ENCODE results near the gene SPOCK1. TPM values are rescaled to one million over a fixed set of nuclear protein-coding genes. Genes with fewer than 3 reads are reported as not detected.

SPOCK1 gene
- total RNA-seq, 1 experiment from 2014 or later, result 4.0 TPM

DNA sequence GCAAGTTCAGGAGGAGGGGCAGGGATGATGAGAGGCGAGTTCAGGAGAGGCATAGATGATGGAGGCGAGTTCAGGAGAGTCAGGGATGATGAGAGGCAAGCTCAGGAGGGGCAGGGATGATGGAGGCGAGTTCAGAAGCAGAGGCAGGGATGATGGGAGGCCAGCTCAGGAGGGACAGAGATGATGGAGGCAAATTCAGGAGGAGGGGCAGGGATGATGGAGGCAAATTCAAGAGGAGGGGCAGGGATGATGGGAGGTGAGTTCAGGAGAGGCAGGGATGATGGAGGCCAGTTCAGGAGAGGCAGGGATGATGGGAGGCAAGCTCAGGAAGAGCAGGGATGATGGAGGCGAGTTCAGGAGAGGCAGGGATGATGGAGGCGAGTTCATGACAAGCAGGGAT is 17.8 kb upstream of the SPOCK1 start:
- no peak for DNase-seq (ENCODE audit: low spot score)
- CTCF ChIA-PET, result no interaction called here
- no peak overlapping the region for H3K27ac ChIP-seq (ENCODE audit: low read depth, low read length, poor library complexity, severe bottlenecking)
- H3K4me1 ChIP-seq (ENCODE audit: insufficient read depth, low read length, poor library complexity, severe bottlenecking), result no peaks in the 10 kb centered on the region
- intact Hi-C loops (cut with micrococcal nuclease; ENCODE audit: unreplicated experiment), result no loop called here
- no peaks in the 10 kb centered on the region for H3K9me3 ChIP-seq (ENCODE audit: low read depth, low read length, poor library complexity, severe bottlenecking)
- no peak overlapping the region for H3K4me3 ChIP-seq (ENCODE audit: low read depth, low read length, poor library complexity, severe bottlenecking)
- no peaks in the 10 kb centered on the region for H3K36me3 ChIP-seq (ENCODE audit: insufficient read depth, low read length, poor library complexity, severe bottlenecking)
- TF ChIP-seq, protein P1, sequence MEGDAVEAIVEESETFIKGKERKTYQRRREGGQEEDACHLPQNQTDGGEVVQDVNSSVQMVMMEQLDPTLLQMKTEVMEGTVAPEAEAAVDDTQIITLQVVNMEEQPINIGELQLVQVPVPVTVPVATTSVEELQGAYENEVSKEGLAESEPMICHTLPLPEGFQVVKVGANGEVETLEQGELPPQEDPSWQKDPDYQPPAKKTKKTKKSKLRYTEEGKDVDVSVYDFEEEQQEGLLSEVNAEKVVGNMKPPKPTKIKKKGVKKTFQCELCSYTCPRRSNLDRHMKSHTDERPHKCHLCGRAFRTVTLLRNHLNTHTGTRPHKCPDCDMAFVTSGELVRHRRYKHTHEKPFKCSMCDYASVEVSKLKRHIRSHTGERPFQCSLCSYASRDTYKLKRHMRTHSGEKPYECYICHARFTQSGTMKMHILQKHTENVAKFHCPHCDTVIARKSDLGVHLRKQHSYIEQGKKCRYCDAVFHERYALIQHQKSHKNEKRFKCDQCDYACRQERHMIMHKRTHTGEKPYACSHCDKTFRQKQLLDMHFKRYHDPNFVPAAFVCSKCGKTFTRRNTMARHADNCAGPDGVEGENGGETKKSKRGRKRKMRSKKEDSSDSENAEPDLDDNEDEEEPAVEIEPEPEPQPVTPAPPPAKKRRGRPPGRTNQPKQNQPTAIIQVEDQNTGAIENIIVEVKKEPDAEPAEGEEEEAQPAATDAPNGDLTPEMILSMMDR (conservative IDR thresholded peaks at IDR 0.05; ENCODE audit: low read depth, low read length), result no peak
- no peak for TF ChIP-seq EZH2 (IDR thresholded peaks at IDR 0.05; ENCODE audit: borderline replicate concordance, low read depth, low read length, poor library complexity, severe bottlenecking)
- POLR2A ChIA-PET (ENCODE audit: low non-redundant PET), result interaction anchor here (0.6 kb wide), 1 partner anchor 173 kb away, joined by 5 read pairs; no protein-coding TSS in a partner anchor
- H3K27me3 ChIP-seq (replicated peaks; ENCODE audit: insufficient read depth, low read depth, low read length, poor library complexity), result peaks cover 9% of the 10 kb centered on the region
- BruUV-seq (replicated peaks), result no TSS peak

DNA sequence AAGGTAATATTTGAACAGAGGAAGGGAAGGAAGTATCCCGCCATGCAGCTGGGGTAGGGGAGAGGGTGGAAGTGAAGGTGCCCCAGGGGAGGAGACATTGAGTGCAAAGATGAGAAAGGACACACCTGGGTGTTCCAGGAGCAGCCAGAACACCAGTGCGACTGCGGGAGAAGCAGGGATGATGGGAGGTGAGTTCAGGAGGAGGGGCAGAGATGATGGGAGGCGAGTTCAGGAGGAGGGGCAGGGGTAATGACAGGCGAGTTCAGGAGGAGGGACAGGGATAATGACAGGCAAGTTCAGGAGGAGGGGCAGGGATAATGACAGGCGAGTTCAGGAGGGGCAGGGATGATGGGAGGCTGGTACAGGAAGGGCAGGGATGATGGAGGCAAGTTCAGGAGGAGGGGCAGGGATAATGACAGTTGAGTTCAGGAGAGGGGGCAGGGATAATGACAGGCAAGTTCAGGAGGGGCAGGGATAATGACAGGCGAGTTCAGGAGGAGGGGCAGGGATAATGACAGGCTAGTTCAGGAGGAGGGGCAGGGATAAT is 17.2 kb upstream of the SPOCK1 start:
- H3K36me3 ChIP-seq (ENCODE audit: insufficient read depth, low read length, poor library complexity, severe bottlenecking), result no peaks in the 10 kb centered on the region
- no peak overlapping the region for H3K27ac ChIP-seq (ENCODE audit: low read depth, low read length, poor library complexity, severe bottlenecking)
- ChIA-PET POLR2A (ENCODE audit: low non-redundant PET) (interaction anchor here (0.6 kb wide), 1 partner anchor 173 kb away, joined by 5 read pairs; no protein-coding TSS in a partner anchor), CTCF (no interaction called here)
- no peaks in the 10 kb centered on the region for H3K9me3 ChIP-seq (ENCODE audit: low read depth, low read length, poor library complexity, severe bottlenecking)
- intact Hi-C loops (cut with micrococcal nuclease; ENCODE audit: unreplicated experiment), result no loop called here
- DNase-seq (ENCODE audit: low spot score), result no peak
- no peak for TF ChIP-seq EZH2 (IDR thresholded peaks at IDR 0.05; ENCODE audit: borderline replicate concordance, low read depth, low read length, poor library complexity, severe bottlenecking)
- TF ChIP-seq, protein P1 (conservative IDR thresholded peaks at IDR 0.05; ENCODE audit: low read depth, low read length), result no peak
- no peak overlapping the region for H3K4me3 ChIP-seq (ENCODE audit: low read depth, low read length, poor library complexity, severe bottlenecking)
- H3K27me3 ChIP-seq (replicated peaks; ENCODE audit: insufficient read depth, low read depth, low read length, poor library complexity), result peaks cover 9% of the 10 kb centered on the region
- BruUV-seq (replicated peaks), result no TSS peak
- H3K4me1 ChIP-seq (ENCODE audit: insufficient read depth, low read length, poor library complexity, severe bottlenecking), result no peaks in the 10 kb centered on the region

DNA sequence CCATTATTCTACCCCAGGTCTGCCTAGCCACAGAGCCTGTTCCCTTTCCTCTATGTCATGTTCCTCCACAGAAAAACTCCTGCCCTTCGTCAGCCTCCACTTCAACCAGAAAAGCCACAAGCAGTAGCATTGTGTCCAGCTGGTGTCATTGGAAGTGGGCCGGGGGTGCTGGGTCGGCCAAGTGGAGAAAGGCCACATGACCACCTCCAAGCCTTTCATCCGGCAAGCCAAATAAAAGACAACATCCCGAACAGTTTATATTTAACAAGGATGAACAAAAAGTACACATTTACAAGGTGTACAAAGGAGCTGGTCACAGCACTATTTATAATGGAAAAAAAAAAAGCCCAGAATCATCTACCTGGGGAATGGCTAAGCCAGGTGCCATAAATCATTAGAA is 16.1 kb upstream of the SPOCK1 start:
- no peaks in the 10 kb centered on the region for H3K9me3 ChIP-seq (ENCODE audit: low read depth, low read length, poor library complexity, severe bottlenecking)
- no peaks in the 10 kb centered on the region for H3K36me3 ChIP-seq (ENCODE audit: insufficient read depth, low read length, poor library complexity, severe bottlenecking)
- BruUV-seq (replicated peaks), result no TSS peak
- no peaks in the 10 kb centered on the region for H3K4me1 ChIP-seq (ENCODE audit: insufficient read depth, low read length, poor library complexity, severe bottlenecking)
- ChIA-PET POLR2A (ENCODE audit: low non-redundant PET) (no interaction called here), CTCF (no interaction called here)
- TF ChIP-seq EZH2 (IDR thresholded peaks at IDR 0.05; ENCODE audit: borderline replicate concordance, low read depth, low read length, poor library complexity, severe bottlenecking), result no peak
- TF ChIP-seq, protein P1 (conservative IDR thresholded peaks at IDR 0.05; ENCODE audit: low read depth, low read length), result no peak
- no peak overlapping the region for H3K27ac ChIP-seq (ENCODE audit: low read depth, low read length, poor library complexity, severe bottlenecking)
- no peak for DNase-seq (ENCODE audit: low spot score)
- peaks cover 9% of the 10 kb centered on the region for H3K27me3 ChIP-seq (replicated peaks; ENCODE audit: insufficient read depth, low read depth, low read length, poor library complexity)
- intact Hi-C loops (cut with micrococcal nuclease; ENCODE audit: unreplicated experiment), result no loop called here
- H3K4me3 ChIP-seq (ENCODE audit: low read depth, low read length, poor library complexity, severe bottlenecking), result no peak overlapping the region

All from A673 (cell line).